T-cell (primary cell): ENCODE measurements around the gene GNG7. TPM values are rescaled to one million over a fixed set of nuclear protein-coding genes. Genes with fewer than 3 reads are reported as not detected.
"Not testable (repeated sequence)": the region's sequence is repeated elsewhere in the genome, so short reads cannot be mapped to it uniquely, and the experiment has no call there.

Source experiments
- ATAC-seq, 4 experiments: fragments of 200-7000 bp in 3 of 4; fragments of 150-1000 bp in 1 of 4; cut with Tn5 transposase; replicated peaks in 1 of 4; 1 replicate in 3 of 4; 2 replicates in 1 of 4; pipeline ENCODE4 v1.10.0; 2021; ENCODE audit warnings: moderate library complexity in 3 of 4, mild to moderate bottlenecking in 2 of 4, moderate number of reproducible peaks in 1 of 4
- CTCF ChIA-PET, 2 donors: fragments of 300-600 bp; sonication (Branson Sonifier 250); formaldehyde crosslinking; loops; one replicate each; lab custom pipeline; 2022; ENCODE audit warnings: antibody characterized with exemption in 2 of 2; lab: Charles Lee
- POLR2A ChIA-PET, 2 donors: fragments of 300-600 bp; sonication (Branson Sonifier 250); formaldehyde crosslinking; loops; one replicate each; lab custom pipeline; 2022; ENCODE audit warnings: antibody characterized with exemption in 2 of 2; lab: Charles Lee
- DNase-seq, 35 experiments: peaks; one replicate each; pipeline versions ENCODE4 v3.0.0 to v3.0.0-alpha.2; 2013 to 2023
- H3K27ac ChIP-seq: one replicate; pipeline ENCODE4 v1.5.1; 2013; ENCODE audit warnings: low read length
- H3K27me3 ChIP-seq, 2 experiments: replicated peaks in 1 of 2; 1 replicate in 1 of 2; 2 replicates in 1 of 2; pipeline versions ENCODE4 v1.6.1 to v1.7.0; 2013; ENCODE audit warnings: low read length in 1 of 2, mixed read lengths in 1 of 2; ENCODE audit not compliant: control insufficient read depth in 2 of 2, insufficient read depth in 2 of 2; ENCODE audit errors: extremely low read depth in 1 of 2
- H3K36me3 ChIP-seq, 2 donors: 1 replicate in 1 of 2; 2 replicates in 1 of 2; pipeline versions ENCODE4 v1.6.1 to v1.7.0; 2013; ENCODE audit warnings: low read length in 1 of 2; ENCODE audit not compliant: control insufficient read depth in 2 of 2, insufficient read depth in 1 of 2; ENCODE audit errors: extremely low read depth in 1 of 2
- H3K4me1 ChIP-seq, 2 experiments: 1 replicate in 1 of 2; 2 replicates in 1 of 2; pipeline versions ENCODE4 v1.6.1 to v1.7.0; 2013; ENCODE audit warnings: low read length in 2 of 2, mixed read lengths in 1 of 2; ENCODE audit not compliant: insufficient read depth in 2 of 2, control insufficient read depth in 1 of 2; ENCODE audit errors: extremely low read depth in 1 of 2
- H3K4me3 ChIP-seq, 2 donors: 1 replicate in 1 of 2; 2 replicates in 1 of 2; pipeline versions ENCODE4 v1.5.1 to v1.7.0; 2013; ENCODE audit warnings: mild to moderate bottlenecking in 2 of 2, low read length in 1 of 2, moderate library complexity in 1 of 2; ENCODE audit not compliant: control insufficient read depth in 1 of 2; ENCODE audit errors: extremely low read depth in 1 of 2
- H3K9me3 ChIP-seq: 2 replicates; pipeline ENCODE4 v1.7.0; 2013
- H3K27ac Mint-ChIP-seq, 2 donors: one replicate each; pipeline ENCODE4 v1.8.0; 2020 to 2021; ENCODE audit warnings: mild to moderate bottlenecking in 2 of 2, mixed read lengths in 2 of 2
- H3K27me3 Mint-ChIP-seq, 2 donors: one replicate each; pipeline ENCODE4 v1.8.0; 2021 to 2022; ENCODE audit warnings: mixed read lengths in 2 of 2
- H3K36me3 Mint-ChIP-seq: one replicate; pipeline ENCODE4 v1.8.0; 2021; ENCODE audit warnings: mixed read lengths
- H3K4me1 Mint-ChIP-seq, 3 donors: one replicate each; pipeline ENCODE4 v1.8.0; 2020 to 2022; ENCODE audit warnings: mixed read lengths in 3 of 3, mild to moderate bottlenecking in 1 of 3
- H3K4me3 Mint-ChIP-seq, 3 donors: one replicate each; pipeline ENCODE4 v1.8.0; 2020 to 2022; ENCODE audit warnings: mild to moderate bottlenecking in 3 of 3, mixed read lengths in 3 of 3, moderate library complexity in 3 of 3
- H3K9me3 Mint-ChIP-seq, 3 donors: one replicate each; pipeline ENCODE4 v1.8.0; 2020 to 2022; ENCODE audit warnings: mixed read lengths in 3 of 3
- WGBS: methylation state at CpG from one replicate; pipeline ENCODE4 v1.1.5; 2013; ENCODE audit warnings: missing lambda C conversion rate; ENCODE audit not compliant: insufficient coverage; 5-methylcytosine and 5-hydroxymethylcytosine counted together
- total RNA-seq, 35 experiments: library from RNA in 6 of 35; stranded (reverse) in 6 of 35; fragments of 120-200 nt in 1 of 35; gene quantifications; one replicate each; pipeline versions ENCODE4 v1.2.1 to v1.2.4 and lab custom pipeline; 2013 to 2026

The GNG7 gene
- total RNA-seq, 5 donors from 2014 or later (not counting 1 experiment from before 2014, with no cell fraction given): 4.5 to 7.2 (median 5.7) TPM

GRCh38 chr19:2675892-2676291, 26.6 kb downstream of the GNG7 start:
- no peaks in the 10 kb centered on the region for H3K9me3 ChIP-seq
- CTCF ChIA-PET: no interaction called here
- ATAC-seq (no peak), DNase-seq (no peak)
- no peaks in the 10 kb centered on the region for H3K36me3 ChIP-seq
- POLR2A ChIA-PET: no interaction called here
- H3K4me3 ChIP-seq: no peak overlapping the region
- no peaks in the 10 kb centered on the region for H3K27me3 ChIP-seq
- Mint-ChIP-seq H3K27me3 (no peaks in the 10 kb centered on the region), H3K4me3 (no peak overlapping the region), H3K27ac (no peak overlapping the region), H3K36me3 (no peaks in the 10 kb centered on the region), H3K4me1 (peaks cover 0 to 5% (median 0%) of the 10 kb centered on the region in 3 donors), H3K9me3 (no peaks in the 10 kb centered on the region)
- 86% methylated on average over 10 of the region's 11 CpGs for WGBS
- H3K27ac ChIP-seq: no peak overlapping the region
- H3K4me1 ChIP-seq: no peaks in the 10 kb centered on the region

GRCh38 chr19:2670217-2670616, 32.3 kb downstream of the GNG7 start:
- POLR2A ChIA-PET: no interaction called here
- CTCF ChIA-PET: no interaction called here

GRCh38 chr19:2668175-2668763, 34.2 kb downstream of the GNG7 start:
- Histone ChIP-seq H3K4me3 (no peak overlapping the region), H3K27me3 (no peaks in the 10 kb centered on the region), H3K27ac (no peak overlapping the region), H3K9me3 (no peaks in the 10 kb centered on the region), H3K4me1 (no peaks in the 10 kb centered on the region), H3K36me3 (no peaks in the 10 kb centered on the region)
- CTCF ChIA-PET: no interaction called here
- H3K27ac Mint-ChIP-seq: no peak overlapping the region
- ATAC-seq (no peak), DNase-seq (no peak)
- no peak overlapping the region for H3K4me3 Mint-ChIP-seq
- H3K36me3 Mint-ChIP-seq: peaks cover 3% of the 10 kb centered on the region
- POLR2A ChIA-PET: no interaction called here
- WGBS: 63% methylated on average over 9 of the region's 15 CpGs
- H3K9me3 Mint-ChIP-seq: no peaks in the 10 kb centered on the region
- H3K4me1 Mint-ChIP-seq: no peaks in the 10 kb centered on the region
- no peaks in the 10 kb centered on the region for H3K27me3 Mint-ChIP-seq

More at GRCh38 chr19:2670217-2670616, 32.3 kb downstream of the GNG7 start:
- Mint-ChIP-seq H3K9me3 (no peaks in the 10 kb centered on the region), H3K36me3 (peaks cover 3% of the 10 kb centered on the region), H3K27ac (no peak overlapping the region), H3K4me1 (no peaks in the 10 kb centered on the region), H3K4me3 (no peak overlapping the region), H3K27me3 (no peaks in the 10 kb centered on the region)
- Histone ChIP-seq H3K27me3 (no peaks in the 10 kb centered on the region), H3K36me3 (no peaks in the 10 kb centered on the region), H3K27ac (no peak overlapping the region), H3K9me3 (no peaks in the 10 kb centered on the region), H3K4me1 (no peaks in the 10 kb centered on the region), H3K4me3 (no peak overlapping the region)
- no peak for ATAC-seq
- WGBS: 88% methylated on average over 16 of the region's 16 CpGs
- DNase-seq: no peak

- H3K27ac Mint-ChIP-seq, H3K27me3 Mint-ChIP-seq, H3K4me1 Mint-ChIP-seq, POLR2A ChIA-PET, H3K9me3 ChIP-seq, H3K27ac ChIP-seq, H3K27me3 ChIP-seq, ATAC-seq, H3K36me3 ChIP-seq, CTCF ChIA-PET, H3K4me1 ChIP-seq, H3K36me3 Mint-ChIP-seq, H3K4me3 ChIP-seq, DNase-seq, H3K4me3 Mint-ChIP-seq, H3K9me3 Mint-ChIP-seq: not testable (repeated sequence)
- WGBS: 93% methylated on average over 7 of the region's 10 CpGs
Measured at GRCh38 chr19:2667349-2667748, 35.1 kb downstream of the GNG7 start.

- POLR2A ChIA-PET: no interaction called here
- H3K27me3 Mint-ChIP-seq: no peaks in the 10 kb centered on the region
- H3K27ac Mint-ChIP-seq: no peak overlapping the region
- H3K36me3 Mint-ChIP-seq: peaks cover 3% of the 10 kb centered on the region
- Histone ChIP-seq H3K36me3 (no peaks in the 10 kb centered on the region), H3K4me1 (no peaks in the 10 kb centered on the region), H3K27me3 (peaks cover 0 to 2% of the 10 kb centered on the region in 2 experiments), H3K9me3 (no peaks in the 10 kb centered on the region), H3K27ac (no peak overlapping the region), H3K4me3 (no peak overlapping the region)
- DNase-seq (no peak), ATAC-seq (no peak)
- no peak overlapping the region for H3K4me3 Mint-ChIP-seq
- no peaks in the 10 kb centered on the region for H3K4me1 Mint-ChIP-seq
- 73% methylated on average over 5 of the region's 9 CpGs for WGBS
- CTCF ChIA-PET: no interaction called here
- no peaks in the 10 kb centered on the region for H3K9me3 Mint-ChIP-seq
Measured at GRCh38 chr19:2666344-2666994, 36.0 kb downstream of the GNG7 start.

- Mint-ChIP-seq H3K27me3 (no peaks in the 10 kb centered on the region), H3K4me3 (no peak overlapping the region)
- CTCF ChIA-PET: no interaction called here
Measured at GRCh38 chr19:2665103-2665502, 37.4 kb downstream of the GNG7 start.

More at GRCh38 chr19:2665103-2665502, 37.4 kb downstream of the GNG7 start:
- H3K9me3 ChIP-seq: no peaks in the 10 kb centered on the region
- Mint-ChIP-seq H3K9me3 (no peaks in the 10 kb centered on the region), H3K36me3 (peaks cover 3% of the 10 kb centered on the region), H3K4me1 (no peaks in the 10 kb centered on the region), H3K27ac (no peak overlapping the region)
- POLR2A ChIA-PET: interaction anchor here in 1 of 2 donors (0.7 kb wide), 1 partner anchor 17 kb away, joined by 4 read pairs; no protein-coding TSS in a partner anchor
- no peaks in the 10 kb centered on the region for H3K4me1 ChIP-seq
- ATAC-seq (no peak), DNase-seq (no peak)
- H3K4me3 ChIP-seq: no peak overlapping the region
- peaks cover 0 to 4% of the 10 kb centered on the region in 2 experiments for H3K27me3 ChIP-seq
- WGBS: 93% methylated on average over 3 of the region's 11 CpGs
- H3K27ac ChIP-seq: no peak overlapping the region
- no peaks in the 10 kb centered on the region for H3K36me3 ChIP-seq
